AG04449 (cell line): Measurements from ENCODE around the gene ARID1B.

Source experiments
- CTCF ChIA-PET: fragments of 350-600 bp; formaldehyde crosslinking; extraction: SDS; loops from one replicate; lab custom pipeline; 2021; ENCODE audit warnings: antibody characterized with exemption; lab: Yijun Ruan, JAX
- POLR2A ChIA-PET: fragments of 400-600, 350-600 bp; formaldehyde crosslinking; extraction: SDS; loops from one replicate; lab custom pipeline; 2020; ENCODE audit warnings: antibody characterized with exemption, inconsistent platforms; lab: Yijun Ruan, JAX
- DNase-seq: peaks from one replicate; pipeline ENCODE4 v3.0.0-alpha.2; 2010; ENCODE audit warnings: low read depth, low spot score
- H3K4me3 ChIP-seq: 2 replicates; pipeline ENCODE4 v1.5.1; 2011; ENCODE audit warnings: low read depth, mild to moderate bottlenecking, control low read depth, low read length
- TF ChIP-seq, protein P1 (sequence below): IDR thresholded peaks from one replicate; pipeline ENCODE4 v1.5.1; 2011; ENCODE audit warnings: mild to moderate bottlenecking, moderate library complexity, low read length, control low read depth, inconsistent platforms; ENCODE audit not compliant: insufficient read depth; ENCODE audit errors: missing control alignments

Gene ARID1B

DNA sequence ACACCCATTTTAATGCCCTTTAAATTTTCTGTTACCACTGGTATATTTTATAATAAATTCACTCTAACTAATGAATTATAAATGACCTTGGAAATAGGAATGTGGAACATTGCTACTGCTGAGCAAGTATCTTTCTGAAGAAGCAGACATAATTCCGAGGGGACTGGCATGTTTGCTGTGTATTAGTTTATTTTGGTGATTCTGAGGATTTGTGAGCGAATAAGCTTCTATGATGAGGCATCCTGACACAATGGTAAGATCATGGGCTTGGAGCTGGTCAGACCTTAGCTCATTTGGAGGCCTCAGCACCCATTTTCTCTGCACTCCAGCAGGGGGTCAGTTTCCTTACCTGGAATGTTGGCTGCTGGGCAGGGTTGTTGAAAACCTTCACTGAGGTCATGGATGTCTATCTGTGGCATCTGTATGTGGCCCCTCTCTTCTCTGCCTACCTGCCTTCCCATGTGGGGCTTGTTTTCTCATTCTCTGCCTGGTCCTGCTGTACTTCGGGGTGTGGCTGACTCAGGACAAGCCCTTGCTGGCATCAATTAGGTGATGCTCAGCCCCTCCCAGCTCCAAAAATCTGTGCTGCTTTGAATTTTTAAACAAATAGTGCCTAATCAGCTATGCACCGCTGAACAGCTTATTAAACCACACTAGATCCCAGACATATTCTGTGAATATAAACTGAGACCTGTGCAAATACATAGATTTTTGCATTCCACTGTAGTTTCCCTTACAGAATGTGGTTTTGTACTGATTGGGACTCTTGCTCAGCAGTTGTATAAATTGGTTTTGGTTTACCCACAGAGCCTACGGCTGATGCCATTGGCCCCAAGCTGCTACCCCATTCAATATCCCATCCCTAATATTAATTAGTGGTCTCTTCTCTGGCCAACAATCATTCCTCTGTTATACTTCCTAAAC lies 10.7 kb downstream of the ARID1B start:
- TF ChIP-seq, protein P1, sequence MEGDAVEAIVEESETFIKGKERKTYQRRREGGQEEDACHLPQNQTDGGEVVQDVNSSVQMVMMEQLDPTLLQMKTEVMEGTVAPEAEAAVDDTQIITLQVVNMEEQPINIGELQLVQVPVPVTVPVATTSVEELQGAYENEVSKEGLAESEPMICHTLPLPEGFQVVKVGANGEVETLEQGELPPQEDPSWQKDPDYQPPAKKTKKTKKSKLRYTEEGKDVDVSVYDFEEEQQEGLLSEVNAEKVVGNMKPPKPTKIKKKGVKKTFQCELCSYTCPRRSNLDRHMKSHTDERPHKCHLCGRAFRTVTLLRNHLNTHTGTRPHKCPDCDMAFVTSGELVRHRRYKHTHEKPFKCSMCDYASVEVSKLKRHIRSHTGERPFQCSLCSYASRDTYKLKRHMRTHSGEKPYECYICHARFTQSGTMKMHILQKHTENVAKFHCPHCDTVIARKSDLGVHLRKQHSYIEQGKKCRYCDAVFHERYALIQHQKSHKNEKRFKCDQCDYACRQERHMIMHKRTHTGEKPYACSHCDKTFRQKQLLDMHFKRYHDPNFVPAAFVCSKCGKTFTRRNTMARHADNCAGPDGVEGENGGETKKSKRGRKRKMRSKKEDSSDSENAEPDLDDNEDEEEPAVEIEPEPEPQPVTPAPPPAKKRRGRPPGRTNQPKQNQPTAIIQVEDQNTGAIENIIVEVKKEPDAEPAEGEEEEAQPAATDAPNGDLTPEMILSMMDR, result no peak
- ChIA-PET CTCF (interaction anchor here (0.6 to 0.9 kb wide), 2 partner anchors 9 to 258 kb away, joined by 3 read pairs; no protein-coding TSS in a partner anchor), POLR2A (no interaction called here)
- no peak overlapping the region for H3K4me3 ChIP-seq
- DNase-seq, result no peak

DNA sequence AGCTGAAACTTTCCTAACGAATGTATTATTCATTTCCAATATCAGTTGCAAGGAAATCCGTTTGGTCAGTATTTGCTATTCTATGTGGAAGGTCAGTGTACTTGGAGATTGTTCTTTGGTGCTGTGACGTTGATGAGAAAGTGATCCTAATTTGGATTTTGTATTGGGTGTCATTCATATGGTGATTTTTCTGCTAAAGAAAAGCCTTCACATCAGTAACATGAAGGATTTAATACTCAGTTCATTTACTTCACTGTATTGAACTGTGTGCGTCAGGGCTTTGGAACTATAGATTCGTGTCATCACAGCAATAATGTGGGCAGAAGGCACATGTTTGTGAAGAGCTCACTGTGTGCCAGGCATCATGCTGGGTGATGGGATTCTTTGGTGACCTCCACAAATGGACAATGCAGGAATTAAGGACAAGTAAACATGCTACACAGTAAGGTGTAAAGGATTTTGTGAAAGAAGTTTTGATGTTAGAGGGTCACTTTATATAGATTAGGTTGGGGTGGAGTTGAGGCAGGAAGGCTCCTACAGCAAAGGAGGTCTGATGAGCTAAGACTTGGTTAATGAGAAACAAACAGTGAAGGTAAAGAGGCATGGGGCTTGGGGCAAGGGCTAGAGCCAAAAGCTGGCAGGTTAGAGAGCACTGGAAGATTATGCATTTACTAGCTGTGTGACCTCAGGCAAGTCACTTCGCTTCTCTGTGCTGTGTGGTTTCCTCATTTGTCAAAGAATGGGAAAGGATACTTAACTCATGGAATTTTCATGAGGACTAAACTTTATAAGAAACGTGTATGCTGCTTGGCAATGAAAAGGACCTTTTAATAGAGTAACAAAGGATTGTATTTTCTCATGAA lies 12.1 kb downstream of the ARID1B start:
- DNase-seq, result no peak
- TF ChIP-seq, protein P1, result no peak
- CTCF ChIA-PET, result no interaction called here
- no peak overlapping the region for H3K4me3 ChIP-seq
- POLR2A ChIA-PET, result interaction anchor here (0.6 kb wide), 2 partner anchors 10 to 156 kb away, joined by 3 read pairs; no protein-coding TSS in a partner anchor

DNA sequence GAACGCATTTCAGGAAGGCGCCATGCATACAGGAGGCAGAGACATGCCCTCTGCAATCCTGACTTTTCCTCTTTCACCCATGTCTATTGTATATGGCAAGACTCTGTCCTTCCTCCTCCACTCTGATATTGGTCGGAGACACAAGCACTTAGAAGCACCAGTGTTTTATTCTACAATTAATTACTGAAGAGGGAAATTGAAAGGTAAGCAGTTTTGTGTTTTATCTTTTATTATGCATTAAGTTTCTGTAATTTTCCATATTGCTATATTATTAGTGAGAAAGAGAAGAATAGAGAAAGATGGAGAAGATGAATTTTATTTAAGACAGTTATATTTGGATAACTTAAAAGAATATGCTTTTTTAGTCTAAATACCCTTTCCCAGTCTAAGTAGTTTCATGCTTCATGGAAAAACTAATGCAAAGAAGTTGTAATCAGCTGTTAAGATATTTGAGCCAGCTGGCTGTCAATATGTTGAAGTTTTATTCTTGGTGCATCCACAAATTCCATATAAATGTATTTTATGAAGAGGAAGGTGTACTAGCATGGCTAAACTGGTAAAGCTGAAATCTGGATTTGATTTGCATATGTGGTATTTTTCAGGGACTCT lies 13.6 kb downstream of the ARID1B start:
- TF ChIP-seq, protein P1, result no peak
- CTCF ChIA-PET, result no interaction called here
- no peak for DNase-seq
- POLR2A ChIA-PET, result no interaction called here
- H3K4me3 ChIP-seq, result no peak overlapping the region

DNA sequence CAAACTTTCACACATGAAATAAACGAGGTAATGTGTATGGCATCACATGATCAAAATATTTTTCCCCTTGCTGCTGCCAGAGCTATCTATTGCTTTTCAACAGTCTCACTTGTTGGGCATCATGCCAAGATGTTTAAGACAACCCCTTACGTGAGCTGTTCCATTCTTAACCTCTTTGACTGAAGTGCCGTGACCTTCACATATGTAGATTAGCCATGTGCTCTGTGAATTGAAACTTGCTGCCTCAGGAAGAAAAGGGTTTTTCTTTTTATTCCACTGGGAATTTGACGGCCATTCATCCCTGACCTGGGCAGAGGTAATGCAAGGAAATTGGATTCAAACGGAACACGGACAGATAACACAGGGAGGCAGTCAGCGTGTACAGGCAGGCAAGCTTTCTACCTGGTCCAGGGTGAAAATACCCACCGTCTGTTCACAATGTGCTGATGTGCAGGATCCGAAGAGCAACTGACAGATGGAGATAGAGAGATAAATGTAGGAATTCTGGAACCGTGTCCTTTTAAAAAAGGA lies 14.2 kb downstream of the ARID1B start:
- ChIA-PET POLR2A (no interaction called here), CTCF (interaction anchor here (1.8 kb wide), 1 partner anchor 9 kb away, joined by 8 read pairs; no protein-coding TSS in a partner anchor)
- H3K4me3 ChIP-seq, result no peak overlapping the region
- TF ChIP-seq, protein P1, result no peak
- no peak for DNase-seq

DNA sequence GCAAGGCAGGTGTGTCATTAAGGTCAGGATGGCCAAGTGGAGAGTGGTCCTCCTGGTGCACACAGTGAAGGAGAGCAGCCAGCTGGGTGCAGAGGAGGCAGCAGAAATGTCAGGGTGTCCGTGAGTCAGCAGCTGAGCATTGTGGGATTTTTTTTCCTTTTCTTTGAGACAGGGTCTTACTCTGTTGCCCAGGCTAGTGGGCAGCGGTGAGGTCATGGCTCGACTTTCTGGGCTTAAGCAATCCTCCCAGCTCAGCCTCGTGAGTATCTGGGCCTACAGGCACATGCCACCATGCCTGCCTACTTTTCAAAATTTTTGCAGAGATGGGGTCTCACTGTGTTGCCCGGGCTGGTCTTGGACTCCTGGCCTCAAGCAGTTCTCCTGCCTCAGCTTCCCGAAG lies 16.0 kb downstream of the ARID1B start:
- DNase-seq, result no peak
- ChIA-PET CTCF (interaction anchor here (0.8 to 1.8 kb wide), 2 partner anchors 10 kb away, joined by 3 to 8 read pairs; no protein-coding TSS in a partner anchor), POLR2A (no interaction called here)
- no peak overlapping the region for H3K4me3 ChIP-seq
- TF ChIP-seq, protein P1, result no peak
